ENCODE measurements around the gene IGFBP5. TPM values are rescaled to one million over a fixed set of nuclear protein-coding genes. Genes with fewer than 3 reads are reported as not detected.

IGFBP5 gene
- total and polyA plus RNA-seq, 2 donors (not counting 3 experiments of a cell fraction or from before 2014, with no cell fraction given), result 0.06 TPM; not detected in 1

GRCh38 chr2:216733046-216733445, 37.7 kb upstream of the IGFBP5 start:
- BruUV-seq (replicated peaks), result no TSS peak
- intact Hi-C loops (cut with micrococcal nuclease), result no loop called here
- dilution Hi-C loops (cut with MboI; ENCODE audit: extremely low pct_ligation_motif_present, low sequenced_read_pairs), result no loop called here

More at GRCh38 chr2:216733046-216733445, 37.7 kb upstream of the IGFBP5 start:
- DNase-seq (ENCODE audit: low read depth, low spot score) (no peak), FAIRE-seq (no peak)
- Histone ChIP-seq H3K9me1 (replicated peaks; ENCODE audit: control insufficient read depth, extremely low read depth, insufficient read depth, low read length) (no peaks in the 10 kb centered on the region), H3K4me3 (replicated peaks in 1 of 3; ENCODE audit: insufficient read depth in 1 of 3, low read depth in 1 of 3, low read length in 3 of 3) (no peak overlapping the region), H3K9me3 (replicated peaks; ENCODE audit: control insufficient read depth, insufficient read depth, low read length) (no peaks in the 10 kb centered on the region), H3K36me3 (ENCODE audit: control insufficient read depth in 2 of 2, extremely low read depth in 1 of 2, insufficient read depth in 2 of 2, low read length in 2 of 2) (no peaks in the 10 kb centered on the region), H3K79me2 (ENCODE audit: control insufficient read depth, insufficient read depth, low read length) (no peaks in the 10 kb centered on the region), H4K20me1 (replicated peaks; ENCODE audit: control insufficient read depth, extremely low read depth, insufficient read depth, low read length) (no peaks in the 10 kb centered on the region), H3K27ac (ENCODE audit: insufficient read depth, low read depth, low read length) (no peak overlapping the region), H3K27me3 (ENCODE audit: control insufficient read depth in 2 of 2, insufficient read depth in 2 of 2, low read length in 2 of 2) (no peaks in the 10 kb centered on the region), H3K4me1 (ENCODE audit: control insufficient read depth, extremely low read depth, insufficient read depth, low read length) (no peaks in the 10 kb centered on the region), H3K4me2 (ENCODE audit: insufficient read depth, low read length) (no peak overlapping the region), H3K9ac (replicated peaks; ENCODE audit: extremely low read depth, insufficient read depth, low read length) (no peak overlapping the region), H2AFZ (ENCODE audit: low read depth, low read length) (no peak overlapping the region)
- TF ChIP-seq CTCF (IDR thresholded peaks at IDR 0.05; ENCODE audit: extremely low read depth in 1 of 2, insufficient read depth in 1 of 2, low read depth in 1 of 2, low read length in 2 of 2) (no peak), JUN (IDR thresholded peaks at IDR 0.05; ENCODE audit: borderline replicate concordance, insufficient read depth, insufficient read length, low read depth) (no peak), EZH2 (IDR thresholded peaks at IDR 0.05; ENCODE audit: borderline replicate concordance, low read depth, low read length, severe bottlenecking) (no peak), POLR2A (IDR thresholded peaks at IDR 0.05; ENCODE audit: low read depth, low read length) (no peak), FOS (IDR thresholded peaks at IDR 0.05; ENCODE audit: borderline replicate concordance, insufficient read depth, low read length) (no peak), MAX (IDR thresholded peaks at IDR 0.05; ENCODE audit: insufficient read depth, insufficient read length) (no peak), GATA2 (IDR thresholded peaks at IDR 0.05; ENCODE audit: insufficient read depth, insufficient read length, low read depth, low read length) (no peak), MYC (IDR thresholded peaks at IDR 0.05; ENCODE audit: low read depth, low read length) (no peak), POLR2AphosphoS5 (IDR thresholded peaks at IDR 0.05; ENCODE audit: insufficient read depth, low read depth, low read length) (no peak)
- POLR2A ChIA-PET, result no interaction called here
- CTCF ChIA-PET, result interaction anchor here (1.1 kb wide), 1 partner anchor 980 kb away, joined by 3 read pairs; no protein-coding TSS in a partner anchor
